Measurements from ENCODE around the gene ST14. TPM values are rescaled to one million over a fixed set of nuclear protein-coding genes. Genes with fewer than 3 reads are reported as not detected.
A peak's percentile ranks its signal among the peaks of the same experiment; 100 is the strongest.

Gene ST14
- total and polyA plus RNA-seq, 11 donors: 0.37 to 13.0 (median 1.3) TPM

GRCh38 chr11:130180491-130180890 is 20.9 kb downstream of the ST14 start:
- Histone ChIP-seq H3K4me1 (peaks cover 4 to 50% (median 33%) of the 10 kb centered on the region in 12 donors), H3K36me3 (no peaks in the 10 kb centered on the region), H3K9me3 (peaks cover 0 to 3% (median 0%) of the 10 kb centered on the region in 12 donors), H3K27ac (peak overlapping the region in 10 of 12 donors; percentile 6 to 82 (median 62)), H3K27me3 (no peaks in the 10 kb centered on the region), H3K4me3 (no peak overlapping the region)
- TF ChIP-seq CTCF (IDR thresholded peaks at IDR 0.05) (no peak), POLR2A (IDR thresholded peaks at IDR 0.05) (no peak)
- peak in 1 of 4 donors; percentile 1 for ATAC-seq
- WGBS, 4 donors: 62 to 70% (median 68%) methylated on average over 4 of the region's 4 CpGs
- intact Hi-C loops (cut with DNase I): no loop called here
- no peak for DNase-seq

- no peaks in the 10 kb centered on the region for H3K27me3 ChIP-seq
- peak overlapping the region in 11 of 12 donors; percentile 43 to 87 (median 77) for H3K27ac ChIP-seq
- intact Hi-C loops (cut with DNase I): no loop called here
- DNase-seq (no peak), ATAC-seq (peak in 1 of 4 donors; percentile 8)
- no peak overlapping the region for H3K4me3 ChIP-seq
- WGBS, 4 donors: 69 to 82% (median 81%) methylated on average over 4 to 8 of the region's 8 CpGs
- H3K36me3 ChIP-seq: no peaks in the 10 kb centered on the region
- H3K4me1 ChIP-seq: peaks cover 4 to 50% (median 33%) of the 10 kb centered on the region in 12 donors
- no peaks in the 10 kb centered on the region for H3K9me3 ChIP-seq
- TF ChIP-seq CTCF (IDR thresholded peaks at IDR 0.05) (no peak), POLR2A (IDR thresholded peaks at IDR 0.05) (no peak)
These were observed 21.3 kb downstream of the ST14 start for GRCh38 chr11:130180896-130181294.

- H3K27ac ChIP-seq: peak overlapping the region; percentile 7 to 87 (median 76)
These were observed 22.0 kb downstream of the ST14 start for GRCh38 chr11:130181295-130182272.

GRCh38 chr11:130183878-130184610 is 24.5 kb downstream of the ST14 start:
- 80 to 83% (median 82%) methylated on average over 11 of the region's 11 CpGs for WGBS, 4 donors
- intact Hi-C loops (cut with DNase I): no loop called here
- no peaks in the 10 kb centered on the region for H3K9me3 ChIP-seq

More at GRCh38 chr11:130181295-130182272, 22.0 kb downstream of the ST14 start:
- Histone ChIP-seq H3K36me3 (no peaks in the 10 kb centered on the region), H3K4me3 (no peak overlapping the region), H3K27me3 (no peaks in the 10 kb centered on the region), H3K9me3 (no peaks in the 10 kb centered on the region), H3K4me1 (peaks cover 4 to 50% (median 33%) of the 10 kb centered on the region in 12 donors)
- TF ChIP-seq POLR2A (IDR thresholded peaks at IDR 0.05): no peak
- 45 to 56% (median 48%) methylated on average over 11 of the region's 11 CpGs for WGBS, 4 donors
- intact Hi-C loops (cut with DNase I): no loop called here
- ATAC-seq (peak; percentile 67 to 88 (median 82)), DNase-seq (peak in 2 of 5 donors; percentile 45 to 73)

More at GRCh38 chr11:130183878-130184610, 24.5 kb downstream of the ST14 start:
- Histone ChIP-seq H3K4me3 (no peak overlapping the region), H3K4me1 (peaks cover 4 to 34% (median 22%) of the 10 kb centered on the region in 12 donors), H3K27me3 (no peaks in the 10 kb centered on the region), H3K27ac (no peak overlapping the region), H3K36me3 (no peaks in the 10 kb centered on the region)
- ATAC-seq (no peak), DNase-seq (no peak)
- TF ChIP-seq POLR2A (IDR thresholded peaks at IDR 0.05) (no peak), CTCF (IDR thresholded peaks at IDR 0.05) (no peak)

Measured in heart left ventricle (tissue), 16 donors.